ENCODE measurements around the gene ERC2.

GRCh38 chr3:55538158-55538557 is 930.1 kb downstream of the ERC2 start:
- TF ChIP-seq, protein P1, sequence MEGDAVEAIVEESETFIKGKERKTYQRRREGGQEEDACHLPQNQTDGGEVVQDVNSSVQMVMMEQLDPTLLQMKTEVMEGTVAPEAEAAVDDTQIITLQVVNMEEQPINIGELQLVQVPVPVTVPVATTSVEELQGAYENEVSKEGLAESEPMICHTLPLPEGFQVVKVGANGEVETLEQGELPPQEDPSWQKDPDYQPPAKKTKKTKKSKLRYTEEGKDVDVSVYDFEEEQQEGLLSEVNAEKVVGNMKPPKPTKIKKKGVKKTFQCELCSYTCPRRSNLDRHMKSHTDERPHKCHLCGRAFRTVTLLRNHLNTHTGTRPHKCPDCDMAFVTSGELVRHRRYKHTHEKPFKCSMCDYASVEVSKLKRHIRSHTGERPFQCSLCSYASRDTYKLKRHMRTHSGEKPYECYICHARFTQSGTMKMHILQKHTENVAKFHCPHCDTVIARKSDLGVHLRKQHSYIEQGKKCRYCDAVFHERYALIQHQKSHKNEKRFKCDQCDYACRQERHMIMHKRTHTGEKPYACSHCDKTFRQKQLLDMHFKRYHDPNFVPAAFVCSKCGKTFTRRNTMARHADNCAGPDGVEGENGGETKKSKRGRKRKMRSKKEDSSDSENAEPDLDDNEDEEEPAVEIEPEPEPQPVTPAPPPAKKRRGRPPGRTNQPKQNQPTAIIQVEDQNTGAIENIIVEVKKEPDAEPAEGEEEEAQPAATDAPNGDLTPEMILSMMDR (IDR thresholded peaks at IDR 0.05): no peak
- TF ChIP-seq POLR2AphosphoS5 (IDR thresholded peaks at IDR 0.05): no peak
